Retina (tissue), 1 donor: ENCODE data around the gene AKR1B15.
"Not testable (repeated sequence)": the region's sequence is repeated elsewhere in the genome, so short reads cannot be mapped to it uniquely, and the experiment has no call there.

ENCODE experiments used
- DNase-seq: peaks from one replicate; pipeline ENCODE4 v3.0.0-alpha.2; 2016

The AKR1B15 gene

DNA sequence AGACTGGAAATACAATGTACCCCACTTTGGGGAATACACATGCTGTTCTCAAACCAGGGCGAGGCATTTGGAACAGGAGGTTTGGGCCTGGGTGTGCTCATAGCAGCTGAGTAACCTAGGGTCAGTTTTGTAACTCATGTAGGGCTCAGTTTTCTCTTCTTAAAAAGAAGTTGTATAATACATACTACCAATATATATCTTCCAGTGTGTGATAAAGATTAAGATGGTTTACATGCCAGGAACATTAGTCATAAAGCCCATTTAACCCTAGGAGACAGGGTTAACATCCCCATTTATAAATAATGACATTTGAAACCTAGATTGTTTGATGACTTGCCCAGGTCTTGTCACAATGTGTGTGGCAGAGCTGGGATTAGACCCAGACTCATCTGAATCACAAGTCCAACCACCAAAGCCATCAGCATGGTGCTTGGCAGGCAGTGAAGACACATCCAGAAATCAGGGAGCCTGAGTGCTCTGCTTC is 15.6 kb upstream of the AKR1B15 start:
- no peak for DNase-seq

GRCh38 chr7:134534633-134535032 is 14.3 kb upstream of the AKR1B15 start:
- no peak for DNase-seq

- no peak for DNase-seq
These were observed 13.5 kb upstream of the AKR1B15 start for GRCh38 chr7:134535272-134535918.

DNA sequence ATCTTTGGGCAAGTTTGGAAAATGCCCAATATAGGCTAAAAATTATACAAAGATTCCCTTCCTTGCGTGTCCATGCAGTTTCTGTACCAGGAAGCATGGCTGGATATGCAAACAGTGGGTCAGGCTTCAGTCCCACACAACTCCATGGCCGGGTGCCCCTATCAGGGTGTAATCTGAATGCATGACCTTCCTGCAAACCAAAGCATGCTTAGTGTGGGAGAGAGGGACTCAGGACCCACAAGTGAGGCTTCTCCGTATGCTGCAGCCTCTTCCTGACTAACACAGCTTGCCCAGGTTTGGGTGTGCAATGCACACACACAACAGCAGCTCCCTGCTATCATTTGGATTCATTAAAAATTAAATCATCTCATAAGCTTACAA is 13.0 kb upstream of the AKR1B15 start:
- DNase-seq: no peak

DNA sequence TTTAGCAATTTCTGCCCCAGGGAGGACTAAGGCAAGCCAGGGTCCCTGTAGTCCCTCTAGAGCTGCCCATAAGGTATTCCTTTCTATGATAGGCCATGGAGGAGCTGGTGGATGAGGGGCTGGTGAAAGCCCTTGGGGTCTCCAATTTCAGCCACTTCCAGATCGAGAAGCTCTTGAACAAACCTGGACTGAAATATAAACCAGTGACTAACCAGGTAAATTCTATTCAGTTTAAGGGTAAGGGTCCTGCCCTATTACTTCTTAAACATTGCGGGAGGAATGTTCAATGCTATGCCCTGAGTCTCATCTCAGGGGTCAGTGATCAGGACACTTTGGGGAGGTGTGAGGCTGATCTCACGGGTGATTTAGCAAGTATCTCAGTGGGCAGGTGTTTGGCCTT is 12.4 kb upstream of the AKR1B15 start:
- not testable (repeated sequence) for DNase-seq

DNA sequence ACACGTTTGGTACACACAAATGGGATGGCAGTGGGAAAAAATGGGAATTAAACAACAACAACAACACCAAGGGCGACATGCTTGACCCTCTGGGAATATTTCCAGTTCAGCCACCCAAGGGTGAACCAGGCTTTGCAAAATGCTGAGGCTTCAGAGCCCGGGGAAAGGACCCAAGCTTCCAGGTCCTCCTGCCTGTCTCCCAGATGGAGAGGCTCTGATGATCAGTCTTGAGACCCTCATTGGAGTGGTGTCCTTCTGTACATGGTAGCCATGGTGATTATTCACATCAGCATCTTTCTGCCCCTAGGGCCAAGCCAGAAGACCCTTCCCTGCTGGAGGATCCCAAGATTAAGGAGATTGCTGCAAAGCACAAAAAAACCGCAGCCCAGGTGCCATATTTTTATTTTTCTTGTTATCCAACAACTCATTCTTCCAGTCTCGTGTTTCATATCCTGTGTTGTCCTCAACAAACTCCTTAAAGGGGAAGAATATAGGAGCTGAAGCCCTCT is 11.6 kb upstream of the AKR1B15 start:
- not testable (repeated sequence) for DNase-seq

- DNase-seq: no peak
These were observed 9.4 kb upstream of the AKR1B15 start for GRCh38 chr7:134539380-134540004.

- not testable (repeated sequence) for DNase-seq
These were observed 7.3 kb upstream of the AKR1B15 start for GRCh38 chr7:134541501-134542194.

- no peak for DNase-seq
These were observed 6.6 kb upstream of the AKR1B15 start for GRCh38 chr7:134542195-134542771.

- DNase-seq: no peak
These were observed 3.5 kb upstream of the AKR1B15 start for GRCh38 chr7:134545380-134545779.

DNA sequence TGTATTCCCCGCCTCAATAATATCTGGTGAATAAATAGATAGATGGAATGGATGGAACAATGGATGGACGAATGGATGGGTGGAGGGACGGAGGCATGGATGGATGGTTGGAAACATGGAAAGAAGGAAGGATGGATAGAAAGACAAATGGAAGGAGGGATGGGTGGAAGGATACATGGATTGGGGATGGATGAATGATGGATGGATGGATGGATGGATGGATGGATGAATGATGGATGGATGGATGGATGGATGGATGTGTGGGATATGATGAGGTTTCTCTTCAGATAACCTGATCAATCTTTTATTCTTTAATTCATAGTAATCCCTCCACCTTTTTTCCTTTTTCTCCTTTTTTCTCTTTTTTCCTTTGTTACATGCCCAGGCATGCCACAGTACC is 3.0 kb upstream of the AKR1B15 start:
- DNase-seq: no peak

GRCh38 chr7:134546955-134547354 is 2.0 kb upstream of the AKR1B15 start:
- DNase-seq: no peak

DNA sequence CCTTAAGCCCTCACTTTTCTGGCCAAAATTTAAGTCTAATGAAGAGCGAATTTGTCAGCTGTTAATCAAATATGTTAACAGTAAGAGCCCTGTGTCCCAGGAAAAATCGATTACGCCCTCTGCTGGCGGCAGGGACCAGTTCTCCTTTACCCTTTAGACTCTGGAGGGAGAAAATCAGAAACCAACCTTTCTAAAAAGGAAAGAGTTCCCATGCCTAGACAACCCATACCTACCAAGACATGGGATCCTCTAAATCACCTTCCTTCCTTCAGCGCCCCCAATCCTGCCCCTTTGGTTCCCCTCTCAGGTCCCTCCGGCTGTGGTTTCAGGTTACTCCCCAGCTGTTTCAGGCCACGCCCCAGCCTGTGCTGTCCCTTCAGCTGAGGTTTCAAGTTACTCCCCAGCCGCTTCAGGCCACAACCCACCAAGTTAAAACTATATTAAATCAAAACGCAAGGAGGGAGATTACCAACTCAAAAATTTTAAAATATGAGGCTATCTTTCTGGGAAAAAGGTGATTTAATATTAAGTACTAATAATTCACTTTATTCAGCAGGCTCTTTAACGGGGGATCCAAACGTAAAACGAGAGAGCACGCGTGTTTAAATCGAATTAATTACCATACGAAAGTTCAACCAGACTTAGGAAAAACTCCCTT is 1.4 kb upstream of the AKR1B15 start:
- peak; percentile 79 for DNase-seq

DNA sequence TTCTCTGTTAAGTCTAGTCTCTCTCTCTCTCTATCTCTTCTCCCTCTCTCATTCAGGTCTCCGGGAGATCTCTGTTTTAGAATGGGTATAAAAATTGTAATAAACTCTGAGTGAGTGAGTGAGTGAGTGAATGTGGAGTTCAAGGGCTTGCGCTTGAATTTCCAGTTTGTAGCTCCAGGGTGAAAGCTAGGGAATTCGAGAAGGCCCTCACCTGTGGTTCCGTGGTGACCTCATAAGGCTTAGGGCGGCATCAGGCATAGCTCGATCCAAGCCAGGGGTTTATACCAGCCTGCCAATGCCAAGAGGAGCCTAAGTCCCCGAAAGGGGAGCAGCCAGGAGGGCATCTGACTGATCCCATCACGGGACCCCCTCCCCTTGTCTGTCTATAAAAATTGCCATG is 456 bp downstream of the AKR1B15 start:
- no peak for DNase-seq

DNA sequence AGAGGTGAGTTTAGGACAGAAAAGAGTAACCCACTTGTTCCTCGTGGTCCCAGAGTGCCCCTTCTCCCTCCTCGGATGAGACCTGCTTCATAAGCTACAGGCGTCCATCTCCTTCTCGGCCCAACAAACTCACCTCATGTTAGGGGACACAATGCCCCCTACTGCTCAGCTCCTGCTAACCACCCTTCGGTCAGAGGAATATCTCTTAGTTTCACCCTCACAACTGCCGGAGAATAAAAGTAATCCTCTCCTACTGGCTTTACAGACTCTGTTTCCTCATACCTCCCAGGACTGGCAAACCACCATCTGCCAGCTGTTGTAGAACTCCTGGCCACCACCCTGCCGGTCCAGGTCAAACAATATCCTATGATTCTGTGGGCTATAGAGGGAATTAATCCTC is 3.2 kb downstream of the AKR1B15 start:
- DNase-seq: no peak

GRCh38 chr7:134553976-134554375 is 5.1 kb downstream of the AKR1B15 start:
- no peak for DNase-seq

- no peak for DNase-seq
These were observed 5.6 kb downstream of the AKR1B15 start for GRCh38 chr7:134554417-134554966.

DNA sequence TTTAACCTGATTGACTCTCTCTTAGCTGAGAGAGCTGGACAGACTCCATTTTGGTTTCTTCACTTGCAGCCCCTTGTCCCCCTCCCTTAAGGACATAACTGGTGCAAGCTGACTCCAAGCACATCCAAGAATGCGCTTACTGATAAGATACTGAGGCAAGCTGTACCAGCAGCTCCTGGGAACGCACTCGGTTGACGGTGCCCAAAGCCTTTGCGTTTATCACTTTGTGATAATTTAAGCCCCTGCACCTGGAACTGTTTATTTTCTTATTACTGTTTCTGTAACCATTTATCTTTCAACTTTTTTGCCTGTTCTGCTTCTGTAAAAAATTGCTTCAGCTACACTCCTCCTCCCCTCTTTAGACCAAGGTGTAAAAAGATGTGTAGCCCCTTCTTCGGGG is 8.5 kb downstream of the AKR1B15 start:
- no peak for DNase-seq

DNA sequence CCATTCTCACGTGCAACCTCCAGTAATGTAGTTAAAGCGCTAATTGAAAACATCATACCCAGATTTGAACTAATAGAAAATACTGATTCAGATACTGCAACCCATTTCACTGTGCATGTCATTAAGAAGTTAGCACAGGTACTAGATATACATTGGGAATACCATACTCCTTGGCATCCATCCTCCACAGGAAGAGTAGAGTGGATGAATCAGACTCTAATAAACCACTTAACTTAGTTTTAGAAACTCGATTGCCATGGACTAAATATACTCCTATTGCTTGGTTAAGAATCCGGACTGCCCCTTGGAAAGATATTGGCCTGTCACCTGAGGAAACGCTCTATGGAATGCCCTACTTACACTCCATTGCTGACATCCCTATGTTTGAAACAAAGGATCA is 9.5 kb downstream of the AKR1B15 start:
- no peak for DNase-seq

GRCh38 chr7:134561616-134562015 is 12.7 kb downstream of the AKR1B15 start:
- not testable (repeated sequence) for DNase-seq

GRCh38 chr7:134562136-134562535 is 13.2 kb downstream of the AKR1B15 start:
- no peak for DNase-seq

DNA sequence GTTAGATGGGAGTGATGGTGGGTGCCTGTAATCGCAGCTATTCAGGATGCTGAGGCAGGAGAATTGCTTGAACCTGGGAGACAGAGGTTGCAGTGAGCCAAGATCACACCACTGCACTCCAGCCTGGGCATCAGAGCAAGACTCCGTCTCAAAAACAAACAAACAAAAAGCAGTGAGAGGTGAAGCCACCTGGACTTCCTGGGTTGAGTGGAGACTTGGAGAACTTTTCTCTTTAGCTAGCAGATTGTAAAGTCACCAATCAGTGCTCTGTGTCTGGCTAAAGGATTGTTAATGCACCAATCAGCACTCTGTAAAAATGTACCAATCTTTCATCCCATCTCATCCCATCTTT is 14.5 kb downstream of the AKR1B15 start:
- not testable (repeated sequence) for DNase-seq

- no peak for DNase-seq
These were observed 16.8 kb downstream of the AKR1B15 start for GRCh38 chr7:134565643-134566136.
